Measurements from ENCODE around the gene YRDC.
A peak's percentile ranks its signal among the peaks of the same experiment; 100 is the strongest.

The YRDC gene, protein sequence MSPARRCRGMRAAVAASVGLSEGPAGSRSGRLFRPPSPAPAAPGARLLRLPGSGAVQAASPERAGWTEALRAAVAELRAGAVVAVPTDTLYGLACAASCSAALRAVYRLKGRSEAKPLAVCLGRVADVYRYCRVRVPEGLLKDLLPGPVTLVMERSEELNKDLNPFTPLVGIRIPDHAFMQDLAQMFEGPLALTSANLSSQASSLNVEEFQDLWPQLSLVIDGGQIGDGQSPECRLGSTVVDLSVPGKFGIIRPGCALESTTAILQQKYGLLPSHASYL

DNA sequence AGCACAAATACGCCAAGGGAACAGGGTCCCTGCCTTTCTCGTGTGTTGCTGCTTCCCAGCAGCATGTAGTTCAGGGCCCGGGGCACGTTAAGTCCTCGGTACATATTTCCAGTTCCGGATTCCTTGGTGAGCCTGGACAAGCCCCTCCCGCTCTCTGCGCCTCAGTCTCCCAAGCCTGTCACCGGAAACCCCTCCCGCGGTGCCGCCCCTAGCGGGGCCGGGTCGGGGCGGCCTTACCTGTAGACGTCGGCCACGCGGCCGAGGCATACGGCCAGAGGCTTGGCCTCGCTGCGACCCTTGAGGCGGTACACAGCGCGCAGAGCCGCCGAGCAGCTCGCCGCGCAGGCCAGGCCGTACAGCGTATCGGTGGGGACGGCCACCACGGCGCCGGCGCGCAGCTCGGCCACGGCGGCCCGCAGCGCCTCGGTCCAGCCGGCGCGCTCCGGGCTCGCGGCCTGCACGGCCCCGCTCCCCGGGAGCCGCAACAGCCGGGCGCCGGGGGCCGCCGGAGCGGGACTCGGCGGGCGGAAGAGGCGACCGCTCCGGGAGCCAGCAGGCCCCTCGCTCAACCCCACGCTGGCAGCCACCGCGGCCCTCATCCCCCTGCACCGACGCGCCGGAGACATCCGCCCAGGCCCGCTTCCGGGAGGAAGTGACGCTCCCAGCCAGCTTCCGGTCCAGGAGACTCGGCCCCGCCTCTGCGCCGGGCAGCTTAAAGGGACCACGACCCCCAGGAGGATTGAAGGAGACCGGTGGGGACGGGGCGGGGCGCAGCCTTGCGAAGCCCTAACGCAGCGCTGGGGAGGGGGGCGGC, at the start of gene YRDC, which contains the start of gene C1orf122:
Gene YRDC (minus strand): TSS at position 654 of the 814 bp plus-strand sequence. CDS start 28 bp downstream, at position 626.
Gene C1orf122 (plus strand): TSS at position 236 of the 814 bp plus-strand sequence. CDS start 615 bp downstream, outside the sequence.
- DNase-seq = peak; percentile 90

DNA sequence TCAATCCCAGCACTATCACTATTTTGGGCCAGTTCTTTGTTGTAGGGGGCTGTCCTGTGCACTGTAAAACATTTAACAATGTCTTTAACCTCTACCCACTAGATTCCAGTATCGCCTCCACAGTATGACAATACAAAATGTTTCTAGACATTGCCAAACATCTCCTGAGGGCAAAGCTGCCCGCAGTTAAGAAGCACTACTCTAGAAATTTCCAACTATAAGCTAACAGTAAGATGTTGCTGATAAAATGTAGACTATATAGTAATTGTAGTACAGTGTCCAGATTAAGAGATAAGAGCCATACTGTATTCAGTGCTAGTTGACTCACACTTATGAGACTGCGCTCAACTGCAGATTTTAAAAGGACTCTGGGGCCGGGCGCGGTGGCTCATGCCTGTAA, 46.4 kb upstream of the YRDC start:
- DNase-seq = no peak

DNA sequence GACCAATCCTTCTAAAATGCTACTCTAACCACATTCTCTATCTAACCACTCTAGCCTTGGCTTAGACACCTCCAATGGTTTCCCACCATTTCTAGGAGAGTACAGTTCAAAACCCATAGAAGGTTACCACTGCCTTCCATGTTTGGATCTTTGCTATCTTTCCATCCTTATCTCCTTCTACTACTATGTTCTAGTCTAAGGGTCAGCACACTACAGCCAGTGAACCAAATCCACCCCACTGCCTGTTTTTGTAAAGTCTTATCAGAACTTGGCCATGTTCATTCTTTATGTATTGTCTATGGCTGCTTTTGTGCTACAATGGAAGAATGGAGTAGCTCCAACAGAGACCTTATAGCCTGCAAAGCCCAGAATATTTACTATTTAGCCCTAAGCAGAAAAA, 45.1 kb upstream of the YRDC start:
- DNase-seq = no peak

DNA sequence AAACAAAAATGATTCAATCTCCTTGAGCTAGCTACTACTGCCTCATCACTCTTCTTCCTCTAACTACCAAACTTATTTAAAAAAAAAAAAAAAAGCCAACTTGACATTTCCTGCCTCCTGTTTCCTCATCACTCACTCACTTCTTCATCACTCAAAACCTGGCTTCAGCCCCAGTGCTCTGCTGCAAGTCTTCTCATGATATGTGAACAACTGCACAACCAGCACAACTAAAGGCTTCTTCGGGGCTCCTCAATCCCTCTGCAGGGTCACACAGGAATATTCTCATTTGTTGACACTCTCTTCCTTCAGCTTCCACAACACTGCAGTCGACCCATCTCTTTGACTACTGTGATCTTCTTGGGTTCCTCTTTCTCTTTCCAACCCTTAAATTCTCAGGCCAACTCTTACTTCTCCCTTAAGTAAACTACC, 43.8 kb upstream of the YRDC start:
- DNase-seq = no peak

DNA sequence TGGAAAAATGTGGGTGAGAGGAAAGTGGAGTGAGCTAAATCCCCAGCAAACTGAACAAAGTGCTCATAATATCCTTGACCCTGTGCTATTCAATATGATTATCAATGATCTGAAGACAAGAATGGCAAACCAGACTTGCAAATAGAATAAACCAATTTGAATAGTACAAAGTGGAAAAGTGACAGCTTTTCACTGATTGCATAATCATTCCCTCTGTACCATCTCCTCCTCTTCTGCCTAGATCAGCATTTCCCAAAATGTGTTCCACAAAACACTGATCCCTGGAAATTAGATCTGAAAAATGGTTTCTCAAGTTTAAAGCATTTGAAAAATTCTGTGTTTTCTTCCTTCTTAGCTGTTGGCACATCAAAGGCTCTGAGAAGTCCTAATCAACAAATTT, 43.3 kb upstream of the YRDC start:
- DNase-seq = no peak

DNA sequence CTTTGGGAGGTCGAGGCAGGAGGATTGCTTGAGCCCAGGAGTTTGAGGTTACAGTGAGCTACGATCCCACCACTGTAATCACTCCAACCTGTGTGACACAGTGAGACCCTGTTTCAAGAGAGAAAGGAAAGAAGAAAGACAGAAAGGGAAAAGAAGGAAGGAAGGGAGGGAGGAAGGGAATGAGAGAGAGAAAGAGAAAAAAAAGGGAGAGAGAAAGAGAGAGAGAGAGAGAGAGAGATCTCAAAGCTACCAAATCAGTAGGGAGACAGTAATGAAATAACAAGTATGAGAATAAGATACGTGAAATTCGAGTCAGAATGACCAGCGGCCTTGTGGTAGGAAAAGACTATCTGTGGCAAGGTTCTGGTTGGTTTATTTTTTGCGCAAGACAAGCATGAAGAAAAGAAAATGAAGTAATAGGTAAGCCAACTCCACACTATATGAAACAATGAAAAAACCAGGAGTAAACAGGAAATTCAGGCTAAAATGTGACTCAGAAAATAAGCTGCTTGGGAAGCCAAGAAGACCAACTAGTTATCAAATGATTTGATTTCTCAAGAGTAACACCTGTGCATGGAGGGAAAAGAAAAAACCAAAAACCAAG, 42.4 kb upstream of the YRDC start:
- DNase-seq = no peak

DNA sequence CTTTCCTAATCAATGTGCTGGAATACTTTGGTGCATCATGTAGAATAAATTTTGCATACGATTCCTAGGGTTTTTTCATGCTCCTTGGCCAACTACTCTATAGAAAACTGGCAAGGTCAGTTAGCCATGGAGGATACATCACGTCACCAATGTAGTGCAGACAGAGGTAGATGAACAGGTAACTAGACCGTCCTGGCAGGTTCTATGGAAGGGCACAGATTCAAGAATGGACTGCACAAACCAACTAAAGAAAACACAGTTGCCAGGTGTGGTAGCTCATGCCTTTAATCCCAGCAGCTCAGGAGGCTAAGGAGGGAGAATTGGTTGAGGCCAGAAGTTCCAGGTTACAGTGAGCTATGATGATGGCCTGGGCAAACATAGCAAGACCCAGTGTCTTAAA, 41.5 kb upstream of the YRDC start:
- no peak for DNase-seq

DNA sequence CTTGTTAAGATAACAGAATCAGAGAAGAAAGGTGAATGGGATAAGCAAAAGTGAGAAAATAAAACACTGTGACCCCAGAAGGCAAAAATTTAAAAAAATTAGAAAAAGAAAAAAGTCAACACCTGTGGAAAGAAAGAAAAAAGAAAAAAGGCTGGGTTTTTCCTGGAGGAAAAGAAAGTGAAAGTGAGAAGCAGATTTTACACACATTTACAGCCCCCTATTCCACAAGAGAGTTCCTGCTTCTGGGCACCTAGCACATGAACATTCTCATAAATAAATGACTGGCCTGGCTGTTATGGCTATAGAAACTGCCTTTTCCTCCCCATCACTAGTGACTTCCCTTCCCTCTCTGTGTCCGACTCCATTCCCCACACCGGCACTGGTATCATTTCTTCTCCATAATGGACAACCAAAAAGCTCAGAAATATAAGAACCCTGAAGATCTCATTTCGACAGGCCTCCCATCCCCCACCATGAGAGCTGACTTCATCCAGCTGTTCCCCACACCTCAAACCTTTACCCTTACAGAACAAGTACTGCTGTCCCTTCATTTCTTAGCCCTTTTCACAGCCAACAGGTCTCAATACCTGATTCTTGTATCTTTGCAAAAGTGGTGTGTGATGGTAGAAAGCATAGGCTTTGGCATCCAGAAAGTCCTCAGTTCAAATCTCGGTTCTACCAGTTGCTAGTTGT, 38.8 kb upstream of the YRDC start:
- DNase-seq = no peak

DNA sequence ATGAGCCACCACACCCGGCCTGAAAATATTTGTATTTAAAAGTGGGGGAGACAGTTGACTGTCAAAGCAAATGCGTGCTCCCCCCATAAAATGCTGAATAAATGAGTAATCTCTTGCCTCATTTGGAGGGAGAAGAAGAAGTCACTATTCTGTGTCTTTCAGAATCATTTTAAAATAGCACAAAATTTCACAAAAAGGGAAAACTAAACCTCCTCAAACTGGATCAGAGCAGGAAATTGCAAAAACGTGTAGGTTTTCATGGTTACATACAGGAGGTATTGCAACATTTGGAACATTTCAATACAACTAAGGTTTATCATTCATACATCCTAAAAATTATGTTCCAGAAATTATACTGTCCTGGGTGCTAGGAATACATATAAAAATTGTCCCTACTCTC, 37.8 kb upstream of the YRDC start:
- DNase-seq = no peak

DNA sequence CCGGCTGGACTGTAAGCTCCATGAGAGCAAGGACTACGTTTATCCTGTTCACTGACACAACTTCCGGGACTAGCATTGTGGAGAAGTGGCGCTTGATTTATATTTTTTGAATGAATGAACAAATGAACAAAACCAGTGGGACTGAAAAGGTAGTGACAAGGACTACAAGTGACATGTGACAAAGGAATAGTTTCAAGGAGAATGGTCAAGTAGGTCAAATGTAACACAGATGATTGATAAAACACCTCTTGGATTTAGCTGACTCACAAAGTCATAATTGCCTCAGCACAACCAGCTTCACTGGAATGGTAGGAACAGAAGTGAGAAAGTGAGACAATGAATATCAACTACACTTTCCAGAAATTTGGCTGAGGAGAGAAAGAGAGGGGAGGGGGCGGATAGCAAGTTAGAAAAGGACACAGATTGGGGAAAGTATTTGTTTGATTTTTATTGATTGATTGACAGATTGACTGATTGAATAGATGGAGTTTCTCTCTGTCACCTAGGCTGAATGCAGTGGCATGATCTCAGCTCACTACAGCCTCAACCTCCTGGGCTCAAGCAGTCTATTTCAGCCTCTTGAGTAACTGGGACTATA, 37.1 kb upstream of the YRDC start:
- DNase-seq = no peak

DNA sequence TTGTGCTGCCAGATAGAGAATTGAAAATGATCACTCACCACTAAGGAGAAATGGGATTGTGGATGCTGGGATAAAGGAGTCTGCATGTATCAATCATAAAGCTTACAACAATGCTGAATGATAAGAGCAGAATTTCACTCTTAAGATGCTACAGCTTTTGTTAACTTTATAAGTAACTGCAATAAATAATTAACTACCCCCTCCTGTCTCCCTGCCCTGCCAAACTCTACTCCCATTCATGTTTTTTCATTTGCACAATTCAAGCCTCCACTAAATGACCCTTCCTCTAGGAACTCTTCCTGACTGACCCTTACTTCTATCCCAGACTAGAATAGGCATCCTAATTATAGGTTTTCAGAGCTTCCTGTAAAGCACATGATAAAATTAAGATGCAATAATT, 36.5 kb upstream of the YRDC start:
- DNase-seq = no peak

DNA sequence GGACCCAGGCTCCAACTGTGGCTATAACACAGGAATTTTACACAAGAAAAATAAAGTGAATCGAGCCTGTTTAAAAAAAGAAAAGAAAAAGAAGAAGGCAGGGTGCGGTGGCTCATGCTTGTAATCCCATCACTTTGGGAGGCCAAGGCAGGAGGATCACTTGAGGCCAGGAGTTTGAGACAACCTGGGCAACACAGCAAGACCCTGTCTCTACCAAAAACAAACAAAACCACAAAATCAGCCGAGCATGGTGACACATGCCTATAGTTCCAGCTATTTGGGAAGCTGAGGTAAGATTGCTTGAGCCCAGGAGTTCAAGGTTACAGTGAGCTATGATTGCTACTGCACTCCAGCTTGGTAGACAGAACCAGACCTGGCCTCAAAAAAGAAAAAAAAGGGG, 33.6 kb upstream of the YRDC start:
- DNase-seq = no peak

DNA sequence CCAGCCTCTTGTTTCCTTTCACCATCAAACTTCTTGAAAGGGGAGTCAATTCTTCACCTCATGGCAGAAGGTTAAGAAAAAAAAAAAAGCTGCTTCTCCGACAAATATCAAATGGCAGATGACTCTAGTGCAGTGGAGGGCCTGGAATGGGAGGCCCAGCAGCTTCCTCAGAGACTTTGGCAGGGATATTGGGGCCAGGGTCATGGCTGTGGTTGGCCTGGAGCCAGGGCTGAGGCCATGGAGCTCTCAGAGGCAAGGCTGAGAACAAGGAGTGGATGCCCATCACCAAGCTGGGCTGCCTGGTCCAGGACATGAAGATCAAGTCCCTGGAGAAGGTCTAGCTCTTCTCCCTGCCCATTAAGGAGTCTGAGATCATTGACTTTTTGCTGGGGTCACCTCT, 32.7 kb upstream of the YRDC start:
- no peak for DNase-seq

DNA sequence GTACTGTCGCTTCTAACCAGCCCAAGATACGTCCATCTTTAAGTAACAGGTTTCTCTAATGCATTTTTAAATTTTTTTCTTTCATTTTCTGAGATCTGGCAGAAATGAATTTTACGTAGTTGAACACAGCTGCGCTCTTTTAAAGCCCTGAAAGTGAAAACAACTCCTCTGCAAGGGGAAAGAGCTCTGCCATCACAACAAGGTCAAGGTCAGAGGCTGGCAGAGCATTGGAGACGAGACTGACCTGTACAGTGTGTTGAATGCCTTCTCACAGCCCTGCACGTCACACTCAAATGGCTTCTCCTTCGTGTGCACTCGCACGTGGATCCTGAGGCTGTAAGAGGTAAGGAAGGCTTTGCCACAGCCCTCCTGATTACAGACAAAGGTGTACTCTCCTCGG, 31.7 kb upstream of the YRDC start:
- DNase-seq = no peak

DNA sequence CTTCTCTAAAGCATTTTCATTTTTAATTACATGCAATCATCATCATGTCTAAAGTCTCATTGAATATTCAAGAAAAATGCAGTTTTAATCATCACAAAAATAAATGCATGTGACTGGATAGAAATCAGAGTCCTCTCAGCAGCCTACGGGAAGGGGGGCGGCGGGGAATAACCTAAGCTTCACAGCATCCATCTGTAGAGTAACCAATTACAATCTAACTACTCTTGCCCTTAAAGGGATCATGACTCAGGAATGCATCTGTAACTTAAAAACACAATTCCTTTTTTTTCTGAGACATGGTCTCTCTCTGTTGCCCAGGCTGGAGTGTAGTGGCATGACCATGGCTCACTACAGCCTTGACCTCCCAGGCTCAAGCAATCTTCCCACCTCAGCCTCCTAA, 28.8 kb upstream of the YRDC start:
- no peak for DNase-seq

DNA sequence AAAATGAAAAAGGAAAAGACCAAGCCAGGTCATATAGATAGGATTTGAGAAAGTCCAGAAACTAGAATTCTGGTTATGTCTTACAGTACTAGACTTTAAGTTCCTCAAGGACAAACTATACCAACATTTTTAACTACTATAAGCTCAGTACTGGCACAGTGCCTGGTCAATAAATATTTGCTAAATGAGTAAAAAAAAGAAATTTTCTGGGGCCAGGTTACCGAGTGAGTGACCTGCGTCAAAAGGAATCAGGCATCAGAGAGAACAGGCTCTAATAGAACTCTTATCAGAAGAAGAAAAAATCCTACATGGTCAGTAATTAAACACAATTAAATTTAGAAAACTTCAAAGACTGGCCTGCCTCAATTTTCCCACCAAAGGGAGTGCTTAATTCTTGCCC, 23.8 kb upstream of the YRDC start:
- DNase-seq = no peak

DNA sequence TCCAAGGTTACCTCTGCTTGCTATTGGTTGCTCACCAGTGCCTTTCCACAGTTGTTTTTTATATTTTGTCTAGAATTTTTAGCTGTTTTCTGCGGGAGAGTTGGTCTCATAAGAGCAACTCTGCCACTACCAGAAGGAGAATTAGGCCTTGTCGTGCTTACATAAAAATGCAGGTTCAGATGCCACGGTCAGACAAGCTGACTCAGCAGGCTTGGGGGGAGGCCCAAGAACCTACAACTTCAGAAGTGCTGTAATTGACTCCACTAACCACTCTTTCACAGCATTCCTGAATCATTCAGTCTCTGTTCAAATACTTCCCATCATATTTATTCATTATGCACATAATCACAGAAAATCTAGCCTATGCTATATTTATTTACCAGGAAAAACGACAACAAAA, 23.1 kb upstream of the YRDC start:
- DNase-seq = no peak

DNA sequence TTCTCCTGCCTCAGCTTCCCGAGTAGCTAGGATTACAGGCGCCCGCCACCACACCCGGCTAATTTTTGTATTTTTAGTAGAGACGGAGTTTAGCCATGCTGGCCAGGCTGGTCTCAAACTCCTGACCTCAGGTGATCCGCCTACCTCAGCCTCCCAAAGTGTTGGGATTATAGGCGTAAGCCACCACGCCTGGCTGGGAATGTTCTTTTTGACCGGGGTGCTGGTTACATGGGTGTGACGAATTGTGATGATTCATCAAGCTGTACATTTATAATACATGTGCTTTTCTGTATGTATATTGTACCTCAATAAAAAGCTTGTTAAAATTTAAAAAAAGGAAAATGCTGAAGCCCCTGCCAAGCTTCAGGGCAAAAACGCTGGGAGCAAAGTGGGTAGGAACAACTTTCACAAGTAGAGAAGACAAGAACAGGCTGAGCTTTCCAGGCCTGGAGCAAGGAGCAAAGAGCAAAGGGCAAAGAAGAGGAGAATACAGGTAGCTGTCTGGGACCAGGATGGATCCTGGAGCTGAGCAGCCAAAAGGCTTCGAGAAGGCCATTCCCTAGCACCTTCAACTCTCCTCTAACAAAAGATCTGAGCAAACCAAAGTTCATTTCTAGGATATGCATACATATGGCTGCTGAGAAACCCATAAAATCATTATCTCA, 20.5 kb upstream of the YRDC start:
- no peak for DNase-seq

DNA sequence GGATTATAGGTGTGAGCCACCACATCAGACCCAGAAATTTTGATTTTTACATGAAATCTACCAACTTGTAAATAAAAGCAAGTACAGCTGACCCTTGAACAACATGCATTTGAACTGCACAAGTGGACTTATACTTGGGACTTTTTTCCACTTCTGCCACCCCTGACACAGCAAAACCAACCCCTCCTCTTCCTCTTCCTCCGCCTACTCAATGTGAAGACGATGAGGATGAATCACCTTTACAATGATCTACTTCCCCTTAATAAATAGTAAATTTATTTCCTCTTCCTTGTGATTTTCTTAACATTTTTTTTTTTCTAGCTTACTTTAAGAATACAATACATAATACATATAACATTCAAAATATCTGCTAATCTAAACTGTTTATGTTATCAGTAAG, 17.5 kb upstream of the YRDC start:
- no peak for DNase-seq

DNA sequence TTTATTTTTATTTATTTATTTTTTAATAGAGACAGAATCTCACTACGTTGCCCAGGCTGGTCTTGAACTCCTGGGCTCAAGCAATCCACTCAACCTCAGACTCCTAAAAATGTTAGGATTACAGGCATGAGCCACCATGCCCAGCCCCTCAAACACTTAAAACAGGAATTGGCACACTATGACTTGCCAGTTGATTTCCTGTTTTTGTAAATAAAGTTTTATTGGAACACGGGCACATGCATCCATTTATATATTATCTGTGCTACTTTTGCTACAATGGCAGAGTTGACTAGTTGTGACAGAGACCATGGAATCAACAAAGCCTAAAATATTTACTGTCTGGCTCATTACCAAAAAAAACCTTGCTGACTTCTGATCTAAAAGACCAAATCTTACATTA, 16.0 kb upstream of the YRDC start:
- no peak for DNase-seq

DNA sequence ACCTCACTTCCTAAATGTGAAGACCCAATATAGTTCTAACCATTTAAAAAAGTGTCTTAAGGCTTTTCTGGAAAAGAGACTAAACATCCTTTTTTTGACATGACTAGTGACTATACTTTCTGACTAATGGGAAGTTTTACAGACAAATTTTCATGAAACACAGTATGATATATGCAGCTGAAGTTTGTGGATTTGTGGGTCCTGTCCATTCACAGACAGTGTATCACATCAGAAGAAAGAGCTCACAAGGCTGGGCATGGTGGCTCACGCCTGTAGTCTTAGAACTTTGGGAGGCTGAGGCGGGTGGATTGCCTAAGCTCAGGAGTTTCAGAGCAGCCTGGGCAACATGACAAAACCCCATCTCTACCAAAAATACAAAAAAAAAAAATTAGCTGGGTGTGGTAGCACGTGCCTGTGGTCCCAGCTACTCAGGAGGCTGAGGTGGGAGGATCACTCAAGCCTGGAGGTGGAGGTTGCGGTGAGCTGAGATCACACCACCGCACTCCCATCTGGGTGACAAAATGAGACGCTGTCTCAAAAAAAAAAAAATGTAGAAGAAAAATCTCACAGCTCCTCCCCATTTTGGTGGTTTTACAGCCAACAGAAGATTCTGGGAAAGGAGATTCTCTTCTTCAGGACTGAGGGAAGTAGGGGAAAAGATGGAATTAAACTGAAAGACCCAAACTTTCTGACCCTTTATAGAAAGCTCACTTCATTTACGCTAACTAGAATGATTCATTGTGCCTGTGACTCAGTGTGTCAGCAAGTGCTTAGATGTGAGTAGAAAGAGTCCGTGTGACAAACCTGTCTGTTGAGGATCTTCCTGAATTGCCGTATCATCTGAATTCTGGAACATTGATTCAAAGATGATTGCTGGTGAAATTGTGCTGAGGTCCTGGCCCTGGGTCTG, 15.2 kb upstream of the YRDC start:
- DNase-seq = no peak

All from activated CD4-positive, alpha-beta T cell treated with anti-CD3 and anti-CD28 coated beads for 4 hours (primary cell).